ENCODE results near the gene TGFB1. TPM values are rescaled to one million over a fixed set of nuclear protein-coding genes. Genes with fewer than 3 reads are reported as not detected.

The TGFB1 gene
- total RNA-seq, 2 donors from 2014 or later = 7.7 to 14.6 TPM

- no peaks in the 10 kb centered on the region for H3K27me3 ChIP-seq
- H3K27ac ChIP-seq = peak overlapping the region; percentile 87
- DNase-seq = peak; percentile 98
- peak overlapping the region; percentile 47 for H3K4me3 ChIP-seq
- H3K9me3 ChIP-seq = no peaks in the 10 kb centered on the region
- TF ChIP-seq, protein P1, sequence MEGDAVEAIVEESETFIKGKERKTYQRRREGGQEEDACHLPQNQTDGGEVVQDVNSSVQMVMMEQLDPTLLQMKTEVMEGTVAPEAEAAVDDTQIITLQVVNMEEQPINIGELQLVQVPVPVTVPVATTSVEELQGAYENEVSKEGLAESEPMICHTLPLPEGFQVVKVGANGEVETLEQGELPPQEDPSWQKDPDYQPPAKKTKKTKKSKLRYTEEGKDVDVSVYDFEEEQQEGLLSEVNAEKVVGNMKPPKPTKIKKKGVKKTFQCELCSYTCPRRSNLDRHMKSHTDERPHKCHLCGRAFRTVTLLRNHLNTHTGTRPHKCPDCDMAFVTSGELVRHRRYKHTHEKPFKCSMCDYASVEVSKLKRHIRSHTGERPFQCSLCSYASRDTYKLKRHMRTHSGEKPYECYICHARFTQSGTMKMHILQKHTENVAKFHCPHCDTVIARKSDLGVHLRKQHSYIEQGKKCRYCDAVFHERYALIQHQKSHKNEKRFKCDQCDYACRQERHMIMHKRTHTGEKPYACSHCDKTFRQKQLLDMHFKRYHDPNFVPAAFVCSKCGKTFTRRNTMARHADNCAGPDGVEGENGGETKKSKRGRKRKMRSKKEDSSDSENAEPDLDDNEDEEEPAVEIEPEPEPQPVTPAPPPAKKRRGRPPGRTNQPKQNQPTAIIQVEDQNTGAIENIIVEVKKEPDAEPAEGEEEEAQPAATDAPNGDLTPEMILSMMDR (IDR thresholded peaks at IDR 0.05) = peak; percentile 94
- H3K9ac ChIP-seq (ENCODE audit: low read depth in 2 of 2, low read length in 2 of 2) = peak overlapping the region; percentile 93 to 98
- H3K36me3 ChIP-seq = peaks cover 10% of the 10 kb centered on the region
- intact Hi-C loops (cut with DNase I) = loop anchor here (5.0 kb wide), 2 partner anchors 41 to 101 kb away; no protein-coding TSS in a partner anchor
- H3K4me1 ChIP-seq = peaks cover 17% of the 10 kb centered on the region
Measured at GRCh38 chr19:41308450-41309179, 45.1 kb downstream of the TGFB1 start.

DNA sequence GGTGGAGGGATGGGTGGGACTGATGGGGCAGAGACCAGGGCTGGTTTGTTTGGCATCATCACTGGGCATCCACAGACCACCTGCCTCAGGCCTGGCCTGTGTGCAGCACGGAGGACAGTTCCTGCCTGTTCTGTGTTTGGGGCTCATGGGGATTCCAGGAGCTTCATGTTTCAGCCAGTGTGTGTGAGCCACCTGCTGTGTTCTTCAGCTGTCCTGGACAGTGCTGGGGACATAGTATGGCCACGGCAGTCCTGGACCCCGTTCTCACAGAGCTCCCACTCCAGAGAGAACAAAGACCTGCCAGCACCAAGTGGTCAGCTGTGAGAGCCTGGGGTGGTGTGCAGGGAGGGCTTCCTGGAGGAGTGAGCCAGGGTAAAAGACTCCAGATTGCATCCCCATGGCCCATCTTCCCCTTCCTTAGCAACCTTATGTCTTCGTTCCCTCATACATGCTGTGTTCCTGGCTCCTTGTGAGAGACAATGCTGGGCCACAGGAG lies 45.7 kb downstream of the TGFB1 start:
- peaks cover 17% of the 10 kb centered on the region for H3K4me1 ChIP-seq
- peaks cover 10% of the 10 kb centered on the region for H3K36me3 ChIP-seq
- peak overlapping the region; percentile 87 for H3K27ac ChIP-seq
- no peak for DNase-seq
- peak overlapping the region; percentile 64 to 98 for H3K9ac ChIP-seq (ENCODE audit: low read depth in 2 of 2, low read length in 2 of 2)
- intact Hi-C loops (cut with DNase I) = loop anchor here (5.0 kb wide), 2 partner anchors 41 to 101 kb away; no protein-coding TSS in a partner anchor
- TF ChIP-seq, protein P1 (IDR thresholded peaks at IDR 0.05) = no peak
- no peaks in the 10 kb centered on the region for H3K9me3 ChIP-seq
- no peaks in the 10 kb centered on the region for H3K27me3 ChIP-seq
- no peak overlapping the region for H3K4me3 ChIP-seq

GRCh38 chr19:41307090-41307875 lies 46.4 kb downstream of the TGFB1 start:
- no peaks in the 10 kb centered on the region for H3K27me3 ChIP-seq
- peaks cover 17% of the 10 kb centered on the region for H3K4me1 ChIP-seq
- intact Hi-C loops (cut with DNase I) = loop anchor here (5.0 kb wide), 2 partner anchors 40 to 100 kb away; no protein-coding TSS in a partner anchor
- DNase-seq = no peak
- TF ChIP-seq, protein P1 (IDR thresholded peaks at IDR 0.05) = no peak
- no peaks in the 10 kb centered on the region for H3K9me3 ChIP-seq
- H3K4me3 ChIP-seq = no peak overlapping the region
- peaks cover 10% of the 10 kb centered on the region for H3K36me3 ChIP-seq
- H3K9ac ChIP-seq (ENCODE audit: low read depth in 2 of 2, low read length in 2 of 2) = peak overlapping the region in 1 of 2 donors; percentile 98
- peak overlapping the region; percentile 87 for H3K27ac ChIP-seq

GRCh38 chr19:41305927-41306793 lies 47.6 kb downstream of the TGFB1 start:
- peak overlapping the region in 1 of 2 donors; percentile 28 for H3K9ac ChIP-seq (ENCODE audit: low read depth in 2 of 2, low read length in 2 of 2)
- TF ChIP-seq, protein P1 (IDR thresholded peaks at IDR 0.05) = no peak
- H3K4me3 ChIP-seq = no peak overlapping the region
- H3K36me3 ChIP-seq = peaks cover 10% of the 10 kb centered on the region
- no peaks in the 10 kb centered on the region for H3K9me3 ChIP-seq
- H3K27me3 ChIP-seq = no peaks in the 10 kb centered on the region
- H3K4me1 ChIP-seq = peaks cover 12% of the 10 kb centered on the region
- no peak for DNase-seq
- intact Hi-C loops (cut with DNase I) = loop anchor here (5.0 kb wide), 2 partner anchors 39 to 99 kb away; no protein-coding TSS in a partner anchor
- peak overlapping the region; percentile 17 for H3K27ac ChIP-seq
